GM12872 (cell line): ENCODE data around the gene RASSF7.

Source experiments
- TF ChIP-seq, protein P1 (sequence below): IDR thresholded peaks from 3 replicates; pipeline ENCODE4 v1.5.1; 2011; ENCODE audit warnings: low read depth, mild to moderate bottlenecking, low read length, moderate library complexity; ENCODE audit not compliant: insufficient read depth

Gene RASSF7

DNA sequence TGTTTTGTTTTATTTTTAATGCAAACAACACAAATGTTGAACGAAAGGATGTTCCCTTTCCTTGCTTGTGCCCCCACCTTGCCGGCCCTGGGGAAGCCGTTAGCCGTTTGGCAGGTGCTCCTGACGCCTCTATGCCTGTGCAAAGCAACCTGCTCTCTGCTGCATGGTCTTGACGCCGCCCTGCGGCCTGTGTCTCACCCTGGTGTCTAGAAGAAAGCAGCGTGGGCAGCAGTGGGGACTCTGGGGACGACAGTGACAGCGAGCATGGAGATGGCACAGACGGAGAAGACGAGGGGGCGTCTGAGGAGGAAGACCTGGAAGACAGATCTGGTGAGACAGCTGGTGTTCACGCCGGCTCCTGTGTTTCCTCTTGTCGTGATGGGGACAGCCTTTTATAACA lies 21.0 kb downstream of the RASSF7 start:
- TF ChIP-seq, protein P1, sequence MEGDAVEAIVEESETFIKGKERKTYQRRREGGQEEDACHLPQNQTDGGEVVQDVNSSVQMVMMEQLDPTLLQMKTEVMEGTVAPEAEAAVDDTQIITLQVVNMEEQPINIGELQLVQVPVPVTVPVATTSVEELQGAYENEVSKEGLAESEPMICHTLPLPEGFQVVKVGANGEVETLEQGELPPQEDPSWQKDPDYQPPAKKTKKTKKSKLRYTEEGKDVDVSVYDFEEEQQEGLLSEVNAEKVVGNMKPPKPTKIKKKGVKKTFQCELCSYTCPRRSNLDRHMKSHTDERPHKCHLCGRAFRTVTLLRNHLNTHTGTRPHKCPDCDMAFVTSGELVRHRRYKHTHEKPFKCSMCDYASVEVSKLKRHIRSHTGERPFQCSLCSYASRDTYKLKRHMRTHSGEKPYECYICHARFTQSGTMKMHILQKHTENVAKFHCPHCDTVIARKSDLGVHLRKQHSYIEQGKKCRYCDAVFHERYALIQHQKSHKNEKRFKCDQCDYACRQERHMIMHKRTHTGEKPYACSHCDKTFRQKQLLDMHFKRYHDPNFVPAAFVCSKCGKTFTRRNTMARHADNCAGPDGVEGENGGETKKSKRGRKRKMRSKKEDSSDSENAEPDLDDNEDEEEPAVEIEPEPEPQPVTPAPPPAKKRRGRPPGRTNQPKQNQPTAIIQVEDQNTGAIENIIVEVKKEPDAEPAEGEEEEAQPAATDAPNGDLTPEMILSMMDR = no peak

DNA sequence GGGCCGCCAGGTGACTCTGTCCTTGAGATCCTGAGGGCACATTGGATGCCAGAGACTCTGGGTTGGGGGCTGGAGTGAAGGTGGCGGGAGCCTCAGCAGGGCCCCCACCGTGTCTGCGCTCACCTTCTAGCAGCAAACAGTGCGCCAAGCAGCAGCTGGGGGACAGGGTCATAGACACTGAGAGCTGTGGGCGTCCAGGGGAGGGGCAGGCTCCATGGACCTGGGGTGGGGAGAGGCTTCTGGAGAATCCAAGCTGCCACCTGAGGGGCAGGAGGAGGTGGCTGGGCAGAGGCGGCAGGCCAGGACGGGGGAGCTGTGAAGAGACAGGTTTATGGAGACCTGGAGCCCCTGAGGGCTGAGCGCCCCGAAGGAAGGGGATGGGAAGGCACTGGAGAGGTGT lies 23.5 kb downstream of the RASSF7 start:
- TF ChIP-seq, protein P1 = no peak

DNA sequence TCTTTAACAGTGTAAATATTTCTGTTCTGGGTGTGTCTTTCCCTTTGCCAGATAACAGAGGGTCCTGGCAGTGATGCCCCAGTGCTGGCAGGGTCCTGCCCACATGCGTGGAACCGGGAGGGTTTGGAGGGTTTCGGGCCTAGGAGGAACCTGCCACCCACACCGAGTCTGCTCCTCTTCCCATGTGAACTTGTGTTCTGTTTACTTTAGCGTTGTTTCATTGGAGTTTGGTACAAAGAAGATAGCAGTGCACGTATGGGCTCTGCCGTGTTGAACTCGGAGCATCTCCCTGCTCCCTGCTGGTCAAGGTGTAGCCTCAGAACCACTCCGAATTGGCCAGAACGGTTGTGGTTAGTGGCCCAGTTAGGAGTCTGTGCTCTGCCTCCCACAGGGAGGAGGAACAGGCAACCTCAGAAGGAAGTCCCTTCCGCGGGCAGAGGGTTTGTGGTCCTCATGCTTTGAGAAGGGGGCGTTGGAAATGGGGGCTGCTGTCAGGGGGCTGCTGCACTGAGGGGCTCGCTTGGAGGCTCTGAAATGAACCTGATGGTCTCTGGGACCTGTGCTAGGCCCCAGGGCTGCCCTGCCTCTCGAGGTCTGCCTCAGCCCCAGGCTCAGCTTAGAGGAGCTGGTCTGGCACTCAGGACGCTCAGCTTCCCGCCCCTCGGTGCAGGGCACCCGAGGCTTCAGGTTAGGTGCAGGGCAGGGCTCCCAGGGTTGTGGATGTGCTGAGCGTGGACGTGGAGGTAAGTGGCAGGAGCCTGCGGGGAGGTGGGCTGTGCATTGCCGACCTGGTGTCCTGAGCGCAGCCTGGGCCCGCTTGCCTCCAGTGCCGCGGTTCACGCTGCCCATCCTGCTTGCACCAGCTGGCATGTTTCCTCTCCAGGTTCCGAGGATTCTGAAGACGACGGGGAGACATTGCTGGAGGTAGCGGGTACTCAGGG lies 25.9 kb downstream of the RASSF7 start:
- TF ChIP-seq, protein P1 = no peak

DNA sequence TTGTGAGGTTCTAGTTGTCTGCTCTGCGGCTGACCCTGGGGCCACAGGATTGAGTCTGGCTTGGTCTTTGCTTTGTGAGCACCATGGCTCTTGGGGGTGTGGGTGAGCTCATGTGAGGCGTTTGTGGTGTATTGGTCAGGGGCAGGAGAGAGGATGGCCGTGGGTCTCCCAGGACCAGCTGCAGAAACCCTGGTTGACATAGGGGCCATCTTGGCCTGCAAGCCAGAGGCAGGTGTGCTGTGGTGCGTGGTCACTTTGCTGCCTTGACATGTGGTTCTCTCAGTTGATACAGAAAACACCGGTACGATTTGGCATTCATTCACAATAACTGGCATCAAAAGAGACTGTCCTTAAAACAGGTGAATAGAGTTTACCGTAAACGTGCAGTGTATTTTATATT lies 26.8 kb downstream of the RASSF7 start:
- TF ChIP-seq, protein P1 = no peak

DNA sequence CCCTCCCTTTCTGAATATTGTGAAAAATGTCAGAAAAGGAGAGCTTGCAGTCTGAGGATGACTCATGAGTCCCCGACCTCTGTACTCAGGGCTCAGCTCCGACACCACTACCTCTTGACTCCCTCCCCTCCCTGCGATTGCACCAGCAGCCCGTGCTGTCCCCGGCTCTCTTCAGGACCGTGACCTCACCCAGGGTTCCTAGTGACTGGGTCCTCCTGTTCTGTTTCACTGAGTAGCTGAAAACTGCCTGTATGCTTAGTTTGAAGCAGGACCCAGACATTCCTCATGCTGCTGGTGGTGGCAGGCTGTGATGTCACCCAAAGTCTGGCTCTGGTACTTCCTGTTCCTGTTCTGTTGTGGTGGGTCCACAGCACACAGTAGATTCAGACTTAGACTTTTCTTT lies 27.2 kb downstream of the RASSF7 start:
- TF ChIP-seq, protein P1 = no peak

DNA sequence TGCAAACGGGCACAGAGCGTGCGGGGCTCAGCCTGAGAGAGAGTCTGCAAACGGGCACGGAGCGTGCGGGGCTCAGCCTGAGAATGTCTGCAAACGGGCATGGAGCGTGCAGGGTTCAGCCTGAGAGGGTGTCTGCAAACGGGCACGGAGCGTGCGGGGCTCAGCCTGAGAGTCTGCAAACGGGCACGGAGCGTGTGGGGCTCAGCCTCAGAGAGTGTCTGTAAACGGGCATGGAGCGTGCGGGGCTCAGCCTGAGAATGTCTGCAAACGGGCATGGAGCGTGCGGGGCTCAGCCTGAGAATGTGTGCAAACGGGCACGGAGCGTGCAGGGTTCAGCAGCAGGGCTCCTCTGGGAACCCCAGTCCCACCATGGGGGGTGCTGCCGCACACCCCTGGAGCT lies 29.0 kb downstream of the RASSF7 start:
- TF ChIP-seq, protein P1 = no peak

DNA sequence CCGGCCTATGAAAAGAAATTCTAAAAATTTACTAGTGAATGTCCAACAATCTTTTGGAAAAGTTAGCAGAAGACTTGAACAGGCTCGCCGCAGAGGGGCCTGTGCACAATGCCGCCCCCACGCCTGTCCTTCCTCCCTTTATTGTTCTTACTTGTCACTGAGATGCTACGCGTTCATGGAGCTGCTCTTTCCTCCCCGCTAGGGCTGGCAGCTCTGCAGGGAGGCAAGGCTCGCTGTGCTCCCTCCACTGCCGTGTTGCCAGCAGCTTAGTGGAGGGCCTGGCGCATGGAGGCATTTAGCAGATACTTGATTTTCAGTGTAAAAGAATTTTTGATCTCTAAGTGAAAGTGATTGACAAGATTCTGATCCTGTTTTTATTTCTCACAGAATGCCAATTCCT lies 30.2 kb downstream of the RASSF7 start:
- TF ChIP-seq, protein P1 = no peak
